GM11168 (cell line): ENCODE results near the gene TRPM2.
"Not testable (repeated sequence)": the region's sequence is repeated elsewhere in the genome, so short reads cannot be mapped to it uniquely, and the experiment has no call there.

Experiments
- in situ Hi-C: fragments of 300-500 bp; cut with MboI; formaldehyde crosslinking; loops from one replicate; pipeline ENCODE4 v1.12.0; 2022; ENCODE audit warnings: low sequenced_read_pairs; ENCODE audit not compliant: unreplicated experiment

Gene TRPM2

DNA sequence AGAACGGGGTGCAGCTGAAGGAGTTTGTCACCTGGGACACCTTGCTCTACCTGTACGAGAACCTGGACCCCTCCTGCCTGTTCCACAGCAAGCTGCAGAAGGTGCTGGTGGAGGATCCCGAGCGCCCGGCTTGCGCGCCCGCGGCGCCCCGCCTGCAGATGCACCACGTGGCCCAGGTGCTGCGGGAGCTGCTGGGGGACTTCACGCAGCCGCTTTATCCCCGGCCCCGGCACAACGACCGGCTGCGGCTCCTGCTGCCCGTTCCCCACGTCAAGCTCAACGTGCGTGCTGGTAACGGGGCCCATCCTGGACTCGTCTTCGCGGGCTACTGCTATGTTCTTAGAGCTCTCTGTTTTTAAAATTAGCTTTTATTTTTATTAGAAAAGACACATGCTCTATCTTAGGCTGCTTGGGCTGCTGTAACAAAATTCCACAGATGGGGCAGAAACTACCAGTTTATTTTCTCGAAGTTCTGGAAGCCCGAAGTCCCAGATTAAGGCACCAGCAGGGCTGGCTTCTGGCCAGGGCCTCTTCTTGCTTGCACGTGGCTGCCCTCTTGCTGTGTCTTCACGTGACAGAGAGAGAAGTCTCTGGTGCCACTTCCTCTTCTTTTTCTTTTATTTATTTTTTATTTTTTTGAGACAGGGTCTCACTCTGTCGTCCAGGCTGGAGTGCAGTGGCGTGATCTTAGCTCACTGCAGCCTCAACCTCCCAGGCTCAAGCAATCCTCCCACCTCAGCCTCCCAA, 38.1 kb downstream of the TRPM2 start:
- in situ Hi-C loops = no loop called here

DNA sequence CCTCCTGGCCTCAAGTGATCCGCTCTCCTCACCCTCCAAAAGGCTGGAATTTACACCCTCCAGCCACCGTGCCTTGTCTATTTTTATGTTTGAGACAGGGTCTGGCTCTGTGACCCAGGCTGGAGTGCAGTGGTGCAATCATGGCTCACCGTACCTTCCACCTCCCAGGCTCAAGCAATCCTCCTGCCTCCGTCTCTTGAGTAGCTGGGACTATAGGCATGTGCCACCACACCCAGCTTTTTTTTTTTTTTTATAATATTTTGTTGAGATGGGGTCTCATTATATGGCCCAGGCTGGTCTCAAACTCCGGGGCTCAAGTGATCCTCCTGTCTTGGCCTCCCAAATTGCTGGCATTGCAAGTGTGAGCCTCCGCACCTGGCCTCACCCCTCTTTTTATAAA, 38.8 kb downstream of the TRPM2 start:
- in situ Hi-C loops = no loop called here

DNA sequence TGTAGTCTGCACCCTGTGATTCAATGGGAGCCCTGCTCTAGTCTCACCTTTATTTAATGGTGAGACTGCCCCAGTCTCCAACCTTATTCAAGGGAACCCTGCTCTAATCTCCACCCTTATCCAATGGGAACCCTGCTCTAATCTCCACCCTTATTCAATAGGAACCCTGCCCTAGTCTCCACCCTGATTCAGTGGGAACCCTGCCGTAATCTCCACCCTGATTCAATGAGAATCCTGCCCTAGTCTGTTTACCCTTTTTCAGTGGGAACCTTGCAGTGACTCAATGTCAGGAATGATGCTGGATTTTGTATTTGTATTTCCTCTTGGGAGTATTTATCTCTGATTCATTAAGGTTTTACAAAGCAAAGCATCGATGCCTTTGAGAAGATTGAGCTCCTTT, 39.5 kb downstream of the TRPM2 start:
- in situ Hi-C loops = no loop called here

DNA sequence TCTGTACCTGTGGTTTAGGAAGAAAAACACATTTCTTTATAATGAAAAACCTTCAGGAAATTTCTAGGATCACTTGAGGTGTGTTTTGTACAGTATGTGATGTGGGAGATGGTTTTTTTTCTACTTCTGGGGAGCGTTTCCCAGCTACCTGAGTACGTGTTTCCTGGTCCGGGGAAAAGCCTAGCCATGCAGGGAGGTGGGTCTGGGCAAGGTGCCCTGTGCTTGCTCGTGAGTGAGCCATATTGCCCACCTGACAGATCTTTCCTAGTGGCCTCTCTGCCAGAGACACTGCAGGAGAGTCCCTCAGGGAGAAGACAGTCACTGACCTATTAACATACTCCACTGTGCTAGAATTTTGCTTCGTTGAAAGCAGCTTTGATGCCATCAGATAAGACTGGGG, 41.3 kb downstream of the TRPM2 start:
- in situ Hi-C loops = no loop called here

DNA sequence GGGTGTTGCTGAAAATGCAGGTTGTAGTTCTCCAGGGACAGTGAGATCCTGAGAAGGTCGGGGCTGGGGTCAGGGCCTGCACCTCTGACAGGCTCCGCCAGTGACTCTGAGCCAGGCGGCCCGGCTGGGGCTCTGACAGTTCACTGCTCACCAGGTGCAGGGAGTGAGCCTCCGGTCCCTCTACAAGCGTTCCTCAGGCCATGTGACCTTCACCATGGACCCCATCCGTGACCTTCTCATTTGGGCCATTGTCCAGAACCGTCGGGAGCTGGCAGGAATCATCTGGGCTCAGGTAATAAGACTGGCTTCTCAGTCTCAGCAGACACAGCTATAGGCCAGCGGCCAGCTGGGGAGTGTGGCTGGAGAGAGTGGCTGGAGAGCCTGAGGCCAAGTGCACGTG, 41.8 kb downstream of the TRPM2 start:
- in situ Hi-C loops = no loop called here

DNA sequence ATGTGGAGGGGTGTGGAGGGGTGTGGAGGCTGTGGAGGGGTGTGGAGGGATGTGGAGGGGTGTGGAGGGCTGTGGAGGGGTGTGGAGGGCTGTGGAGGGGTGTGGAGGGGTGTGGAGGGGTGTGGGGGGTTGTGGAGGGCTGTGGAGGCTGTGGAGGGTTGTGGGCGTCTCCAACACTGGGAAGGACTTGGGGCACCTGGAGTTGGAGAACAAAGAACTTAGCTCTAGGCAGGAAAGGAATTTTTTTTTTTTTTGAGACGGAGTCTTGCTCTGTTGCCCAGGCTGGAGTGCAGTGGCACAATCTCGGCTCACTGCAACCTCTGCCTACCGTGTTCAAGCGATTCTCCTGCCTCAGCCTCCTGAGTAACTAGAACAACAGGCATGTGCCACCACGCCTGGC, 43.4 kb downstream of the TRPM2 start:
- in situ Hi-C loops = not testable (repeated sequence)

DNA sequence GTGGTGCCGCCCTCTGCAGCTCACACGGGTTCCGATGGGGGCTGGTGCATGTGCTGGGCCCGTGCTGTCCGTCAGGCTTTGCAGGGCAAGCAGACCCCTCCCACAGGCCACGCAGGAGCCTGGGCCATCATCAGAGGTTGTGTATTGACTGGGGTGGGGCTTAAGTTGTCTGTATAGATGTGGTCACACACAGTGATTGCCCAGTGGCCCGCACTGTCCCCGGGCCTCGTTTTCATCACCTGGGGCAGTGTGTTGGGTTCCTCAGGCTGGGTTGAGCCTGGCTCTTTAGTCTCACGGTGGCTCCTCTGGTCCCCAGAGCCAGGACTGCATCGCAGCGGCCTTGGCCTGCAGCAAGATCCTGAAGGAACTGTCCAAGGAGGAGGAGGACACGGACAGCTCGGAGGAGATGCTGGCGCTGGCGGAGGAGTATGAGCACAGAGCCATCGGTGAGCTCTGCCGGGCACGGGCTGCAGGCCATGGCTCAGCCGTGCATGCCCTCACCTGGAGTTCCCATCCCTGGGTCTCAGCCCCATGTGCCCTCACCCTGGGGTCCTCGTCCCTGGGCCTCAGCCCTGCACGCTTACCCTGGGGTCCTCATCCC, 44.1 kb downstream of the TRPM2 start:
- in situ Hi-C loops = no loop called here

DNA sequence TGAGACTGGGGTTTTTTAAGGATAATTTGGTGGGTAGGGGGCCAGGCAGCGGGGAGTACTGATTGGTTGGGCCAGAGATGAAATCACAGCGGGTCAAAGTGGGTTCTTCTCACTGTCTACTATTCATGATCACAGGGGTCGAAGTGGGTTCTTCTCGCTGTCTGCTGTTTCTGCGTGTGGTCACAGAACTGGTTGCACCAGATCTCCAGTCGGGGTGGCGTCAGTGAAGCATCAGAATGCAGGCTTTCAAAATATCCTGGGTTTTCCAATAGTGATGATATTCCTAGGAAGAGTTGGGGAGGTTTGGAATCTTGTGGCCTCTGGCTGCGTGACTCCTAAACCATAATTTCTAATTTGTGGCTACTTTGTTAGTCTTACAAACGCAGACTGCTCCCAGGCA, 45.1 kb downstream of the TRPM2 start:
- in situ Hi-C loops = no loop called here

DNA sequence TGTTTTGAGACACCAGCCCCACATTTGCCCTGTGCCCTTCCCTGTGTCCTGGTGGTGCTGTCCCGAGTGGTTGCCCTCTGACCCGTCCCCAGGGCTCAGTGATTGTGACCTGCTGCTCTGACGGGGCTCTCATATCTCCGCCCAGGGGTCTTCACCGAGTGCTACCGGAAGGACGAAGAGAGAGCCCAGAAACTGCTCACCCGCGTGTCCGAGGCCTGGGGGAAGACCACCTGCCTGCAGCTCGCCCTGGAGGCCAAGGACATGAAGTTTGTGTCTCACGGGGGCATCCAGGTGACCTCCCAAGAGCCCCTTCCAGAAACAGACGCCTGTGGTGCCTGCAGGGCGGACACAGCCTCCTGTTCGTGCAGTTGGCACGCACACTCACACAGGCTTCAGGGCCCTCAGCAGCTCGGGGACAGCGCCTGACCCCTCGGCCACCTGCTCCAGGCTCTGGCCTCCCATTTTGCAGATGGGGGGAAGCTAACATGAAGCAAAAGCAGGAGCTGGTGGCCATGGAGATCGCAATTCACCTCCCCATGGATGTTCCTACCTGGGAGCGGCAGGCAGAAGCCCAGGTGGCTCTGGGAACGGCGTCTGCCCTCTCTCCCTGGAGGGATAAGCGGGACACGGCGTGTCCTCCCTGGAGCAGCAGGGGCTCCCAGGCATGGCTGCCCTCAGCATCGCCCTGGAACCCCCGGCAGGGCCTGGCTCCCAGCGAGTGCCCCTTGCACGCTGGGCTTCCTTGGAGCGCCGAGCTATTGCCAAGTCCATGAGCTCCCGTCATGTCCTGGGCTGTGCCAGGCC, 45.9 kb downstream of the TRPM2 start:
- in situ Hi-C loops = no loop called here

DNA sequence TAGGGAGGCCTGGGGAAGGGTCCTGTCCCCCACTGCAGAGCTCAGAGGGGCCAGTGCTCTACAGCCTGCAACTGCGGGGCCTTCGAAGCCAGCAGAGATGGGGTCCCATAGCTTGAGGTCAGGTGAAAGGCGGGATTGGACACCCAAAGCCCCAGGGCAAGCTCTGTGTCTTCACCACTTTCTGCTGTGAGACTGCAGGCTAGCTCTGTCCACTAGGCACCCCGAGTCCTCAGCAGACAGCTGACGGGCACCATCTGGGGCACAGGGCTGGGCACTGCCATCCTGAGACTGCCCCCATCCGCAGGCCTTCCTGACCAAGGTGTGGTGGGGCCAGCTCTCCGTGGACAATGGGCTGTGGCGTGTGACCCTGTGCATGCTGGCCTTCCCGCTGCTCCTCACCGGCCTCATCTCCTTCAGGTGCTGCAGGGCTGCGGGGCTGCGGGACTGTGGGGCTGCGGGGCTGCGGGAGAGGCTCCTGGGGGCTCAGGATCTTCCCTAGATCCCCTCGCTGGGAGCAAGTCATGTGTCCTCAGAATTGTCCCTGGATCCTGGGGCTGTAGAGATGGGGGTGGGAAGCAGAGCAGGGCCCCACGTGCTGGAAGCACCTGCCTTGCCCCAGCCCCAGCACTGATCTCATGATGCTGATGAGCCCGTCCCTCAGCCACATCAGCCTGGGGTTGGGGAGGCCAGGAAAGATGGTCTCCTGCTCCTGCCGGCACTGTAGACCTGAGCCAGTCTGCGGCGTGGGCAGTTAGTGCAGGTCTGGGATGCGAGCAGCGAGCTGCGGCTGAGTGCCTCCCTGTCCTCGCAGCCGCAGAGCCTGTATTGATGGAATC, 46.8 kb downstream of the TRPM2 start:
- in situ Hi-C loops = no loop called here

DNA sequence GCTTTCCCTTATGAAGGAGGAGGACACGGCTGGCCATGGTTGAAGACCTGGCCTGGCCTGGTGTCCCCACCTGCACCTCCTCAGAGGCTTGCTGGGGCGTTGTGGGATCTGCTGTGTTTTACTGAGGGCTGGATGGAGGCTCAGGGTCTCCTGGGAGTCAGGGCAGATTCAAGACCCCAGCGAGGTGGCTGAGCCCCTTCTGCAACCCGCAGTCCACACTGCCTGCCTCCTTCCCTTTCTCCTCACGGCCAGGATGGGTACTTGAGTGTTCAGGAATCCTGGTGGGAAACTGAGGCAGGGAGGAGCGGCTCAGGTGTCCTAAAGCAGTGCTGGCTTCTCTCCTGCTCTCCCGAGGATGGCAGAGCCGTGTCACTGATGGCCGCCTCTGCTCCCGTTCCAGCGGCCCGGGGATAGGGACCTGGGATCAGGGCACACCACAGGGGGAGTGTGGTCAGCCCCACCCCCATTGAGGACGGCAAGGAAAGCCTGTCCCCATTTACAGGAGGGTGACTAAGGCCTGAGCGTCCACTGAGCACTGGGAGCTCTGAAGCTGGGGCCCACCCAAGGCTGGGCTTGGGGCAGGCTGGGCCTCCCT, 47.5 kb downstream of the TRPM2 start:
- in situ Hi-C loops = no loop called here

DNA sequence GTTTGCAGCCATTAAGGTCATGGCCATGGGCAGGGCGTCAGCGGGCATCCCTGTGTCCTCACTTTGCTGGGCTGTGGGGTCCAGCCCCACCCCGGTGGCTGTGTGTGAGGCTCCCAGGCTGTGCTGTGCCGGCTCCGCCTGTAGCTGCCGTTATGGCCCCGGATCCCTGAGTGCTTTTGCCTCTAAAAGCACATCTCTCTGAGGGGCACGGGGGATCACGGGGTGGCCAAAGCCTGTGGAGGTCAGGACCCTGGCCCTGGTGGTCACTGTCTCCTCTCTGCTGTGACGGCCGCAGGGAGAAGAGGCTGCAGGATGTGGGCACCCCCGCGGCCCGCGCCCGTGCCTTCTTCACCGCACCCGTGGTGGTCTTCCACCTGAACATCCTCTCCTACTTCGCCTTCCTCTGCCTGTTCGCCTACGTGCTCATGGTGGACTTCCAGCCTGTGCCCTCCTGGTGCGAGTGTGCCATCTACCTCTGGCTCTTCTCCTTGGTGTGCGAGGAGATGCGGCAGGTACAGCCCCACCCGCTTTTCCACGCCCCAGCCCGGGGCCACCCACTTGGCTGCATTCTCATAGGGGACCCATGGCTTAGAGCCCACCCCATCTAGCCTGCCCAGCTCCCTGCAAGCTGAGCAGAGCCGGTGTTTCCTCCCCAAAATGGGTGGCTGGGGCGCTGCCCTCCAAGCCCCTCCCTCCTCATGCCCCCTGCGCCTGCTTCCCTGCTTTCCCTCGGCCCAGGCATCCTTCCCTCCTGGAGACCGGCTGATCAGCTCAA, 48.2 kb downstream of the TRPM2 start:
- in situ Hi-C loops = no loop called here

DNA sequence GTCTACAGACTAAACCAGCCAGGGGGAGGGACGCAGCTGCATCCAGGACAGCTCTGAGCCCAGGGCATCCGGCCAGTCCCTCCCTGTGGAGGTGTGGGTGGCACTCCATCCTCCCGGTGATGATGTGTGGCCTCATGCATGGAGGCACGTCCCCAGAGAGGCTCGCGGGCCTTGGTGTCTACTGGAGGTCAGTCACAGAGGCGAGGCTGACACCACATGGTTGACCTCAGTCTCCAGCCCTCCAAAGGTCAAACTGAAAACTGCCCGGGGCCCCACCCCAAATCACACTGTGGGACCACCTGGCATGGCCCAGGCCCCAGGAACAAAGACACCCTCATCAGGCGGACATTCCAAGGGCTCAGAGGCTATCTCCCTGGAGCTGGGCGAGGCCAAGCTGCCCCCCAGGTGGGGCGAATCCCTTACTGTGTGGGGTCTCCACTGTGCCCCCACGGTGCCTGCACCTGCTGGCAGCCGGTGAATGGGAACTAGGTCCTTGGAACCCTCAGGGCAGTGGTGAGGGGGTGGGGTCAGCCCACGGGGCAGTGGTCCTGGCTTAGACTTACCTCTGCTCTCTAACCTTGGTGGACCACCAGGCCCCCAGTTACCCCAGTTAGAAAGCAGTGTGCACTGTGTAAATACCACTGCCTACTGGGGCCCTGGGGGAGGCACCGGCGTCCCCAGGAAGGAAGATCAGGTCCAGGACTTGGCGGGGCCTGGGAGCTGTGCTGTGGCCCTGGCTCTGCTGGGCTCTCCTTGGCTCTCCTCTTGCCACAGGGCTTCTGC, 49.1 kb downstream of the TRPM2 start:
- in situ Hi-C loops = no loop called here

DNA sequence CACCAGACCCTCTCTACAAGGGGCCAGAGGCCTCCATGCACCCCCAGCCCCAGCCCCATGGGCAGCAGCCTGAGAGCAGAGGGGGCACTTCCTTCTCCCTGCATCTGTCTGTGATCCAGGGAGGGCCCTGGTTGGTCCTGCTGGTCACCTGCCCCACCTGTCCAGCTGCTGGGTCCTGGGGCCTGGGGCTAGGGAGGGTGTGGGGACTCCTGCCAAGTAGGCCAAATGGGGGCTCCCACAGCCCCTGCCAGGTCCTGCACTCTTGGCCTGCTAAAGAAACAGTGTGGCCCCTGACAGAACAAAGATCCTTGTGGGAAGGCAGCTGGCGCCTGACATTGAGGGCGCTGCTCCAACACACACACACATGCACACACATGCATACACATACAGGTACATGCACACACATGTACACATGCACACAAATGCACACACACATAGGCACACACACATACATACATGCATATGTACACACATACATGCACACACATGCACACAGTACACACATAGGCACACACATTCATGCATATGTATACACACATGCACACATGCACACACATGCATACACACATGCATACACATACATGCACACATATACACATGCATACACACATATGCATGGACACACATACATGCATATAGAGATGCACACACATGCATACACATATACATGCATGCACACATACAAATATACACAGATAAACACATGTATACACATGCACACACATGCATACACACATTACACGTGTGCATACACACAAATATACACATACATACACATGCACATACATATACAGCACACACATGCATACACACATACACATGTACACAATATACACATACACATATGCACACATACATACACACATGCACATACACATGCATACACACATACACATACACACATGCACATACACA, 49.9 kb downstream of the TRPM2 start:
- in situ Hi-C loops = no loop called here

DNA sequence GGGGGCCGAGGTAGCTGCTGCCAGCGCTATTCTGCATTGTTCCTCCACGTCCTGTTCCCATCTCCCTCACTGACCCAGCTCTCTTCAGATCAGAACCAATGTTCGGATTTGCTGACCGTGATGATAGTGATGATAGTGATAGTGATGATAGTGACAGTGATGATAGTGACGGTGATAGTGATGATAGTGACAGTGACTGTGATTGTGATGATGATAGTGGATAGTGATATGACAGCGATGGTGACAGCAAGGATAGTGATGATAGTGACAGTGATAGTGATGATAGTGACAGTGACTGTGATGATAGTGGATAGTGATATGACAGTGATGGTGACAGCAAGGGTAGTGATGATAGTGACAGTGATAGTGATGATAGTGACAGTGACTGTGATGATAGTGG, 51.1 kb downstream of the TRPM2 start:
- in situ Hi-C loops = not testable (repeated sequence)

DNA sequence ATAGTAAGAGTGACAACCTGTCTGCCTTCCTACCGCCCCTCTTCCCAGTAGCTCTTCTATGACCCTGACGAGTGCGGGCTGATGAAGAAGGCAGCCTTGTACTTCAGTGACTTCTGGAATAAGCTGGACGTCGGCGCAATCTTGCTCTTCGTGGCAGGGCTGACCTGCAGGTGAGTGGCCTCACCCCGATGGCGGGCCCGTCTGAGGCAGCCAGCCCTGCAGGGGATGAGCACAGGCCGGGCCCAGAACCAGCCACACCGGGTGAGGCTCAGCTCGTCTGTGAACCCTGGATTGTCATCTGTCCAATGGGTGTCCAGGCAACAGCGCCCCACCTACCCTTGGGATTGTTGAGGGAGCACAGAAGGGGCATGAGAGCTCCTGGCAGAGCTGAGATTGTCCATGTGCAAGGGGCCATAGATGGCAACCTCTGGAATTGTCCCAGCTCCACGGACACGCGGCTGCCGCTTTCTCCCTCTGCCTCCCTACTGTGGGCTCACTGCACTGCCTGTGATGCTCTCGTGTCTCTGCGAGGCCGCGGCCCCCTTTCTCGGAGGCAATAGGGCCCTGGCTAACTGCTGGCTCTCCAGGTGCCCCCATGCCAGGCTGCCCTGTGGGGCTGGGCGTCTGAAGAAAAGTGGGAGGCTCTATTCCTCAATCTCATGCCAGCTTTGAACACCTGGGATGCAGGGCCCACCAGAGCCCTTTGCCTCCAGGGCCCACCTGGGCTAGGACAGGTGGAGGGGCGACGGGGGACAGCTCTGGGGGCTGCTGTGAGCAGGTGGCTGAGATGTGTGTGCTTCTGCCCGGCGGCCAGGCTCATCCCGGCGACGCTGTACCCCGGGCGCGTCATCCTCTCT, 51.9 kb downstream of the TRPM2 start:
- in situ Hi-C loops = no loop called here
